Measurements from ENCODE around the gene NTMT2.
"Not testable (repeated sequence)": the region's sequence is repeated elsewhere in the genome, so short reads cannot be mapped to it uniquely, and the experiment has no call there.

NTMT2 gene

DNA sequence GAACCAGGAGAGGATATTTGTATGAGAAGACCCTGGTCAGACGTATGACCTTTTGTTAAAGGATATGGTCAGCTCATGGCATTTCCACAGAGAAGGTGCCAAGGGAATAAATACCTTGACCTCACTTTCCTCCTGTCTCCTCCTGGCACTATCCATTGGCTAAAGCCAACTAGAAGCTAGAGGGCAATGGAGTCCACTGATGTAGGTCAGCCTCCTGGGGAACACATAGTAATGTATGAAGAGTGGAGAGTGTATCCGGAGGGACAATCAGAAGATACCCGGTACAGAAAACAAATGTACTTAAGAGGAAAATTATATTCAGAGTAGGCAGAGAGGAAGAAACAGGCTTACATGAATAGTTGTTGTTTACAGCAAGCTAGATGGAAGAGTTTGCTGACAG, 698 bp upstream of the NTMT2 start:
- Mint-ChIP-seq H3K27me3 (peaks cover 4% of the 10 kb centered on the region), H3K4me3 (no peak overlapping the region), H3K4me1 (ENCODE audit: low read depth) (peaks cover 20% of the 10 kb centered on the region), H3K27ac (no peak overlapping the region), H3K36me3 (ENCODE audit: low read depth) (no peaks in the 10 kb centered on the region), H3K9me3 (no peaks in the 10 kb centered on the region)
- no peak for DNase-seq

DNA sequence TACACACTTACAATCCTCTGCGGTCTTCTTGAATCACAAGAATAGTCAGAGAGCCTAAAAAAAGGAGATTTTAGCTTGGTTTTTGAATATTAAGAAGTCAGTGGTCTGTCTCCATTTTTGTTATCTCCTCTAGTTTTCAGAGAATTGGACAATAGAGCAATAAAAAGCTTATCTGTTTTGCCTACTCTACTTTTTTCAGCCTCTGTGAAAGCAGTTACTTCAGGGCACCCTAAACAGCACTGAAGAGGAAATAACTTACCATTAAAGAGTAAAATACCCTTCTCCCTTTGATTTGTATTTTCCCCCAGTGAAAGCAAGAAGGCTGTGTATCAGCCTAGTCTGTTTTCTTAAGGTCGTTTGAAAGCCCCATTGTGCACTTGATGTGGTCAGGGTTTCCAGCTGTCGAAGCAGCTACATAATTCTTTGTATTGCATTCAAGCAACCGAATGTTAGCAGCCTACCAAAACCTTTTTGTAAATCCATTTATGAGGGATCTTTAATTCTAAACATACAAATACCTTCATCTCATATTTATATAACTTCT, 1.0 kb downstream of the NTMT2 start:
- Mint-ChIP-seq H3K4me3 (no peak overlapping the region), H3K27ac (no peak overlapping the region), H3K4me1 (ENCODE audit: low read depth) (peaks cover 20% of the 10 kb centered on the region), H3K27me3 (peaks cover 4% of the 10 kb centered on the region), H3K36me3 (ENCODE audit: low read depth) (no peaks in the 10 kb centered on the region), H3K9me3 (no peaks in the 10 kb centered on the region)
- no peak for DNase-seq

DNA sequence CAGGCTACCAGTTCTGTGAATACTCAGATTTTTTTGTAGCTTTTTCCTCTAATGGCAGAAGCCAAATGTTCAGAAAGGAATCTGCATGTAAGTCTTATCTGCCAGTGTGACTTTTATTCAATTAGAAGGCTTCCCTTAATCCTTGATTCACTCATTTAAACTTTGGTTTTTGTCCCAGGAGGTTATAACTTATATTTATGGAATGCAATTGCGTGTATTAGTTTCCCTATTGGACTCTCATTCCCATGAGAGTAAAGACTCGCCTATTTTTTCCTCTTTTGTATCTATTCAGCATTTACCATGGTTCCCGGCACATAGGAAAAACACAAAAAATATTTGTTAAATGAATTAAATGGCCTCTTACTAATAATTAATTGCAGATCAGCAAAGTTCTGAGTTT, 3.5 kb downstream of the NTMT2 start:
- Mint-ChIP-seq H3K4me3 (no peak overlapping the region), H3K36me3 (ENCODE audit: low read depth) (no peaks in the 10 kb centered on the region), H3K9me3 (peaks cover 7% of the 10 kb centered on the region), H3K4me1 (ENCODE audit: low read depth) (peaks cover 20% of the 10 kb centered on the region), H3K27me3 (peaks cover 4% of the 10 kb centered on the region), H3K27ac (no peak overlapping the region)
- DNase-seq: no peak

DNA sequence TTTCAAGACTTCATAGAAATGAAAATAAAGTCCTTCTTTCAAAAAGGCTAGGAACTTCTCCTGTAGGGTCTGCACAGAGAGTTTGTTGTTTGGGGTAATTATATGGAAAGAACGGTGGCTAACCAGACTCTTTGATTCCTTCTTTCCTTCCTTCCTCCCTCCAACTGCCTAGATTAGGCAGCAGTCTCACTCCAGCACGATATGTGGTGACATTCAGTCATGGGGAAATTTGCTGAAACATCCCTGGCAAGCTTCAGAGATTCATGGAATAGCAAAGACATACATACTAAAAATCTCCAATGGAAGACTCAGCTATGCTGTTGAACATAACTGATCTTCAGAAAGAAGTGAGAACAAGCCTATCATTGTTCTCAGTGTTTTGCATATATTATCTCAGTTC, 4.3 kb downstream of the NTMT2 start:
- Mint-ChIP-seq H3K4me3 (no peak overlapping the region), H3K27me3 (peaks cover 4% of the 10 kb centered on the region), H3K9me3 (peaks cover 7% of the 10 kb centered on the region), H3K36me3 (ENCODE audit: low read depth) (no peaks in the 10 kb centered on the region), H3K27ac (no peak overlapping the region), H3K4me1 (ENCODE audit: low read depth) (peaks cover 20% of the 10 kb centered on the region)
- DNase-seq: no peak

DNA sequence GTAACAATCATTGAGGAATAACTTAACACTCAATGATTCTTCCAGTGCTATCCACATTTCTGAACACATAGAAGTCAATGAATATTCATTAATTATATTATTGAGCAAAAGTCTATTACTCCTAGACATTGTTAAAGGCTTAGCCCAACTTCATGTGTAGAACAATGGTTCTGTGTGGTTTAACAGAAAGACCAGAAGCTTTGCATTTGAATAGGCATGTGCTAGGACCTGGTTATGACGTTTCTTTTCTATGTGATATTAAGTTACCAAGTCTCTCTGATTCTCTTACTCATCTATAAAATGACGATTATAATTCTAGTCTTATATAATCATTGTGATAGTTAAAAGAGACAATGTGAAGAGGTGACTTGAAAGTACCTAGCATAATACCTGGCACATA, 5.2 kb downstream of the NTMT2 start:
- Mint-ChIP-seq H3K36me3 (ENCODE audit: low read depth) (no peaks in the 10 kb centered on the region), H3K27ac (no peak overlapping the region)

DNA sequence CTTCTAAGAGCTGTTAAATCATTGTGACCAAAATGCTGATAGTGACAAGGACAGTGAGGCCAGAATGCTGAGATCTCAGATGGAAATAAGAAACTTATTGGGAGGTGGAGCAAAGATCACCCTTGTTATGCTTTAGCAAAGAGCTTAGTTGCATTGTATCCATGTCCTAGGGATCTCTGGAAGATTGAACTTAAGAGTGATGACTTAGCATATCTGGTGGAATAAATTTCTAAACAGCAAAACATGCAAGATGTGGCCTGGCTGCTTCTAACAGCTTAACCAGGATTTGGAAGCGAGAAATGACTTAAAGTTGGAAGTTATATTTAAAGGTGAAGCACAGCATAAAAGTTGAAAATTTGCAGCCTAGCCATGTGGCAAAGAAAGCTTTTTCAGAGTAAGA, 7.7 kb downstream of the NTMT2 start:
- DNase-seq: no peak
- Mint-ChIP-seq H3K4me3 (no peak overlapping the region), H3K27me3 (peaks cover 4% of the 10 kb centered on the region), H3K9me3 (peaks cover 7% of the 10 kb centered on the region), H3K27ac (no peak overlapping the region), H3K4me1 (ENCODE audit: low read depth) (no peaks in the 10 kb centered on the region), H3K36me3 (ENCODE audit: low read depth) (no peaks in the 10 kb centered on the region)

More for the DNA sequence above, 5.2 kb downstream of the NTMT2 start:
- Mint-ChIP-seq H3K4me3 (no peak overlapping the region), H3K9me3 (peaks cover 7% of the 10 kb centered on the region), H3K4me1 (ENCODE audit: low read depth) (peaks cover 16% of the 10 kb centered on the region), H3K27me3 (peaks cover 4% of the 10 kb centered on the region)
- no peak for DNase-seq

DNA sequence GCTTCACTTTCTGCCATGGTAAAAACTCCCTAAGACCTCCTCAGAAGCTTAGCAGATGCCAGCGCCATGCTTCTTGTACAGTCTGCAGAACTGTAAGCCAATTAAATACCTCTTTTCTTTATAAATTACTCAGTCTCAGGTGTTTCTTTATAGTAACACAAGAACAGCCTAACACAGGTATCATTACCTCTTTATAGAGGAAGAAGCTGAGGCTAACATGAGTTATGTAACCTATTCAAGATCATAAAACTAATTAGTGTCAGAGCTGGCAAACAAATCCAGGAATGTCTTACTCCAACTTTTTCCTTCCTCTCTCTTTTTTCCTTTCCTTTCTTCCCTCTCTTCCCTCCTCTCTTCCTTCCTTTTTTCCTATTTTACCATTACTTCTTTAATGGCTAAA, 9.3 kb downstream of the NTMT2 start:
- DNase-seq: no peak
- Mint-ChIP-seq H3K27ac (no peak overlapping the region), H3K36me3 (ENCODE audit: low read depth) (no peaks in the 10 kb centered on the region), H3K4me3 (no peak overlapping the region), H3K27me3 (no peaks in the 10 kb centered on the region), H3K9me3 (peaks cover 7% of the 10 kb centered on the region), H3K4me1 (ENCODE audit: low read depth) (no peaks in the 10 kb centered on the region)

DNA sequence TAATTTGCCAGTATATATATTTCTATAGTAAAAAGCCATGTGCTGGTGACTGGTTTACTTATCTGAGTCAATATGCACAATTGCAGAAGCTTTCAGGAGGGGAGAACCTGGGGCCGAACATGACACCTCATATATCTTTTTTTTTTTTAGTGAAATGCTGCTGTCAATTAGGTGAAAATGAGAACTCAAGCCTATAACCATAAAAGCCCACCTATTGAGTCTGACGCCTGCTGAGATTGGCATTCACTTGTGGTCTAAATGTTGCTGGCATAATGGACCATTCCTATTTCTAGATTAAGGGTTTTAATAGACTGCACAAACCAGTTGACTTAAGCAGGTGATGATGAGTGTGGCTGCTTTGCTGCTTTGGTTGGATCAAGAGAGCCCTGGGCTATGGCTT, 10.8 kb downstream of the NTMT2 start:
- H3K27ac Mint-ChIP-seq: no peak overlapping the region
- H3K9me3 Mint-ChIP-seq: peaks cover 7% of the 10 kb centered on the region
- no peaks in the 10 kb centered on the region for H3K4me1 Mint-ChIP-seq (ENCODE audit: low read depth)
- DNase-seq: no peak
- no peak overlapping the region for H3K4me3 Mint-ChIP-seq
- no peaks in the 10 kb centered on the region for H3K36me3 Mint-ChIP-seq (ENCODE audit: low read depth)
- no peaks in the 10 kb centered on the region for H3K27me3 Mint-ChIP-seq

DNA sequence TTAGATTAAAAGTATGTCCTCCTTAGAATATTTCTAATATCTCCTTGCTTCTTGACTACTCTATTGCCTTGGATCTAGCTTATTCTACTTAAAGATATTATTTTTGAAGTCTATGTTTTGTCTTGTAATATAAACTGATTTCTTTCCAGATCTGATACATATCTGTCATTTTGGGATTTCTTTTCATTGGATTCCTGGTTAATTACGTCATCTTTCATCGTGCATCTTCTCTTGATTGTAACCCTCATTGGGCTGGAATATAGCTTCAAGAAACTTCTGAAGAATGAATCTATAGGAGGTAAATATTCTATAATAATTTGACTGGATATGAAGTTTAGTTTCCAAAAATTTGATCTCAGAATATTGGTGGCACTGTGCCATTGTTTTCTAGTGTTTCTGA, 12.1 kb downstream of the NTMT2 start:
- H3K27ac Mint-ChIP-seq: no peak overlapping the region
- peaks cover 7% of the 10 kb centered on the region for H3K9me3 Mint-ChIP-seq
- no peaks in the 10 kb centered on the region for H3K4me1 Mint-ChIP-seq (ENCODE audit: low read depth)
- H3K36me3 Mint-ChIP-seq (ENCODE audit: low read depth): no peaks in the 10 kb centered on the region
- no peaks in the 10 kb centered on the region for H3K27me3 Mint-ChIP-seq
- no peak overlapping the region for H3K4me3 Mint-ChIP-seq
- DNase-seq: no peak

DNA sequence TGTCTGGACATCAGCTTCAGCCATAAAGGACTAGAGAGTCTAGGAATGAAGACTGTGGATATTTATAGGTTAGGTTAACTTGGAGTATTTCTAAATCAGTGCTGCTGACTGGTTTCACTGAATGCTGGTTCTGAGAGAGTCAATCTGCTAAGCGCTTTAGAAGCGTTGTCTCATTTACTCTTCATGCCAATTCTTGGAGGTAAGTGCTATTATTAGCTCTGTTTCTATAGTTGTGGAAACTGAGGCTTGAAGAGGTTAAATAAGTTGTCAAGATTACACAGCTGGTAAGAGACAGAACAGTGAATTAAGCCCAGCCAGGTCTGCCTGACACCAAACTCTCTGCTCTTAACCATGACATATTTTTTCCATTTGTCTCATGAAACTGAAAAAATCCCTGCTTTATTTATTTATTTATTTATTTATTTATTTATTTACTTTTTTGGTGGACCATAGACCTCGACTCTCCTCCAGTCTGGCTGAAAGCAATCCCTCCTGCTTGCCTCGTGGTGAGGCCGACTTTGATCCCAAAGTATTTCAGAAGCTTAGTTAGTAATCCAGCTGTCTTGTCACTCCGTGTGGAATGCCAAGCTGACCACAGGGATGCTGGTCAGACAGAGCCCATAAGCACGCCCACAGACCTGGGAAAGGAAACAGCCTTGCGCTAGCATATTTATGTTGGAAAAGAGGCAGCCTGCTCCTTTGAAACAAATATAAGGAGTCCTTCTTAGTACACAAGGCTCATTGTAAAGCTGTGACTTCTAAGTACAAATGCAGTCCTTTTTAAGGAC, 16.9 kb downstream of the NTMT2 start:
- no peaks in the 10 kb centered on the region for H3K4me1 Mint-ChIP-seq (ENCODE audit: low read depth)
- H3K27ac Mint-ChIP-seq: no peak overlapping the region
- no peaks in the 10 kb centered on the region for H3K27me3 Mint-ChIP-seq
- no peak for DNase-seq
- no peaks in the 10 kb centered on the region for H3K36me3 Mint-ChIP-seq (ENCODE audit: low read depth)
- no peaks in the 10 kb centered on the region for H3K9me3 Mint-ChIP-seq
- no peak overlapping the region for H3K4me3 Mint-ChIP-seq

DNA sequence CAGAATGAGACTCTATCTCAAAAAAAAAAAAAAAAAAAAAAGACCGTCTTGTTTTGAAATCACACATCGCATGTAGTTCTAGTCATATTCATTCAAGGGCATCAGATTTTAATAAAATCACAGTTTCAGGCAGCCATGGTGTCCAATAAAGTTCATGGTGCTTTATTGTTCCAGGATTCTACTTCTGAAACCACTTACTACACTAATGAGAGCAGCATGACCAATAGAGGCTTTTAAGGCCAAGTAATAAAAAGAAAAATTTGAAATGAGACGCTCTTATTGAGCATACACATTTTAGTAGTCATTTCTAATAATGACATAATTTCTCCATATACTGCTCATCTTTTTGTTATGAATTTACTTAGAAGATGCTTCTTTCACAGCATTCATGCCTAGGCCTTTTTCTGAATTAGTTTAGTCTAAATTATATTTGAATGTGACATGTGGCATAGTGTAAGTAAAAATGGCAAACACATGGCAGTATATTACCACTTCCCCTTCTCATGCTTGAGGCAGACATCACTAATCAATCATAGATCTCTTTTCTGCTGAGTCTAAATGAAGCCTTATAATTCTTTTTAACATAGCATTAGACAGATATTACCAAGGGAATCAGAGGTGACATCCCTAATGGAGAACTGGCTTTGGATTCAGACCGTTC, 18.5 kb downstream of the NTMT2 start:
- H3K9me3 Mint-ChIP-seq: no peaks in the 10 kb centered on the region
- H3K4me3 Mint-ChIP-seq: no peak overlapping the region
- H3K4me1 Mint-ChIP-seq (ENCODE audit: low read depth): peaks cover 9% of the 10 kb centered on the region
- H3K27ac Mint-ChIP-seq: no peak overlapping the region
- H3K27me3 Mint-ChIP-seq: no peaks in the 10 kb centered on the region
- H3K36me3 Mint-ChIP-seq (ENCODE audit: low read depth): no peaks in the 10 kb centered on the region
- DNase-seq: no peak

DNA sequence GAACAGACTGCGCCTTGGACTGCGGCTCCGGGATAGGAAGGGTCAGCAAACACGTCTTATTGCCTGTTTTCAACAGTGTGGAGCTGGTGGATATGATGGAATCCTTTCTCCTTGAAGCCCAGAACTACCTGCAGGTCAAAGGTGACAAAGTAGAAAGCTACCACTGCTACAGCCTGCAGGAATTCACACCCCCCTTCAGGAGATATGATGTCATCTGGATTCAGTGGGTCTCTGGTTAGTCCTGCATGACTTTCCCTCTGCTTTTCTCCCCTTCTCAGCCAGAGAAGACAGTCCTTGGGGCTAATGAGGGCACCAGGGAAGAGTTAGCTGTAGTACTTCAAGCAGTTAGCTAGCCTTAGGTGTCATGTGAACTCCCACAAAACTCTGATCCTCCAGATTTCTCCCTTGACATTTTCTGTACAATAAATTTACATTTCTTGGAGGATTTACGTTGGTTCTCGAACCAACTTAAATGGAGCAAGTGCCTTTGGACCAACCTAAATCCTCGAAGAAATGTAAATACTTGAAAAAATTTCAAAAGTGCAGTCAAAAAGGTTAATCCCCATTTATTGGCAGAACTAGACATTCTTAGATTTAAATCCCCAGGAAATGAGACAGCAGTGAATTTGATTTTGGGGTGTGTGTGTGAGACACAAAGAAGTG, 20.9 kb downstream of the NTMT2 start:
- Mint-ChIP-seq H3K27me3 (no peaks in the 10 kb centered on the region), H3K36me3 (ENCODE audit: low read depth) (no peaks in the 10 kb centered on the region), H3K27ac (no peak overlapping the region), H3K4me3 (no peak overlapping the region), H3K9me3 (peaks cover 9% of the 10 kb centered on the region), H3K4me1 (ENCODE audit: low read depth) (peaks cover 9% of the 10 kb centered on the region)
- DNase-seq: no peak

DNA sequence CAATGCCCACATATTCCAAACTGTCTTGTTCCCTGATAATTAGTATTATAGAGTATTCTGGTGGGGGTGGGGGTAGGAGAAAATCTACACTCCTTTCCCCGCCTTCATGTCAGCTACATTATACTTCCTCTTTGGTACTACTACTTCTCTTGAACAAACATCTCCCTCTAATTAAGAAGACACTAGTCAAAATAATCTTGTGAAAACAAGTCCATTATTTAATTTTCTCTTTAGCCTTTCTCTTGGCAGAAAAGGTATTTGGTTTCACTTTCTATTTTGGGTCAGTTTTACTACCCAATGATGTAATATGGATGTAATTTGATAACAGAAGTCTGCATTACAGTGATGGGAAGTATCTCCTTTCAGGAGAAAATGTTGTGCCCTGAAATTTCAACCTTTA, 22.5 kb downstream of the NTMT2 start:
- DNase-seq: no peak
- H3K27ac Mint-ChIP-seq: no peak overlapping the region
- H3K4me1 Mint-ChIP-seq (ENCODE audit: low read depth): peaks cover 9% of the 10 kb centered on the region
- peaks cover 2% of the 10 kb centered on the region for H3K27me3 Mint-ChIP-seq
- H3K36me3 Mint-ChIP-seq (ENCODE audit: low read depth): no peaks in the 10 kb centered on the region
- H3K9me3 Mint-ChIP-seq: peaks cover 16% of the 10 kb centered on the region
- no peak overlapping the region for H3K4me3 Mint-ChIP-seq

DNA sequence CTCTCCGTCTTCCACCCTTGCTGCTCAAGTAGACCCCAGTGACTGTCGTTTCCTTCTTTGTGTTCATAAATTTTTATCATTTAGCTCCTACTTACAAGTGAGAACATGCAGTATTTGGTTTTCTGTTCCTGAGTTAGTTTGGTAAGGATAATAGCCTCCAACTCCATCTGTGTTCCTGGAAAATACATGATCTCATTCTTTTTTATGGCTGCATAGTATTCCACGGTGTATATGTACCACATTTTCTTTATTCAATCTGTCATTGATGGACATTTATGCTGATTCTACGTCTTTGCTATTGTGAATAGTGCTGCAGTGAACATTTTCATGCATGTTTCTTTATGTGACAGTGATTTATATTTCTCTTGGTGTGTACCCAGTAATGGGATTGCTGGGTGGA, 24.8 kb downstream of the NTMT2 start:
- not testable (repeated sequence) for DNase-seq; H3K4me1 Mint-ChIP-seq (ENCODE audit: low read depth); H3K36me3 Mint-ChIP-seq (ENCODE audit: low read depth); H3K27me3 Mint-ChIP-seq; H3K4me3 Mint-ChIP-seq; H3K27ac Mint-ChIP-seq
- H3K9me3 Mint-ChIP-seq: peaks cover 16% of the 10 kb centered on the region

DNA sequence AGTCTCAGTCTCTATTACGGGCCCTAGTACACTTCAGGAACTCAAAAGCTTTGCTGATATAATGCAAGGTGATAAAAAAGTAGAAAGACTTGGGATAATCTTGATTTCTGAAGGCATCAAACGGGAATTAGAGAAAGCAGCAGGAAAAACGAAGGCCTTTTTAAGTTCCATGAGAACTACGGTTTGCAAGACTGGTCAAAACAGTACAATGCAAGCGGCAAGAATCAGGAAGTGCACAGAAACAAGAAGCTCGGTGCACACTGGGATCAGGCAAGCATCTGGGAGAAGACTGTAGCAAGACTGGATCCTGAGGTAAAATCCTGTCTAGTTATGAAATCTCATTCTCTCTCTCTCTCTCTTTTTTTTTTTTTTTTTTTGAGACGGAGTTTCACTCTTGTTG, 28.6 kb downstream of the NTMT2 start:
- Mint-ChIP-seq H3K27me3 (peaks cover 2% of the 10 kb centered on the region), H3K27ac (no peak overlapping the region), H3K4me1 (ENCODE audit: low read depth) (no peaks in the 10 kb centered on the region), H3K4me3 (no peak overlapping the region), H3K36me3 (ENCODE audit: low read depth) (no peaks in the 10 kb centered on the region), H3K9me3 (peaks cover 19% of the 10 kb centered on the region)
- no peak for DNase-seq

Data from activated T-cell treated with anti-CD3 and anti-CD28 coated beads, Interleukin-2, amount 50 U/mL, for 24 hours (primary cell).